Astrocyte (in vitro differentiated cells and primary cell): ENCODE data around the gene RAB30.
"Not testable (repeated sequence)": the region's sequence is repeated elsewhere in the genome, so short reads cannot be mapped to it uniquely, and the experiment has no call there.

Source experiments
- EZH2 ChIP-seq: IDR thresholded peaks from 2 replicates; pipeline ENCODE4 v1.6.1; 2012; ENCODE audit warnings: mild to moderate bottlenecking, low read length, inconsistent platforms; ENCODE audit not compliant: insufficient read depth
- TF ChIP-seq, protein P1 (sequence below): IDR thresholded peaks from 2 replicates; pipeline ENCODE4 v1.5.1; 2011; ENCODE audit warnings: low read depth, mild to moderate bottlenecking, inconsistent platforms, low read length, moderate library complexity; ENCODE audit not compliant: insufficient read depth

DNA sequence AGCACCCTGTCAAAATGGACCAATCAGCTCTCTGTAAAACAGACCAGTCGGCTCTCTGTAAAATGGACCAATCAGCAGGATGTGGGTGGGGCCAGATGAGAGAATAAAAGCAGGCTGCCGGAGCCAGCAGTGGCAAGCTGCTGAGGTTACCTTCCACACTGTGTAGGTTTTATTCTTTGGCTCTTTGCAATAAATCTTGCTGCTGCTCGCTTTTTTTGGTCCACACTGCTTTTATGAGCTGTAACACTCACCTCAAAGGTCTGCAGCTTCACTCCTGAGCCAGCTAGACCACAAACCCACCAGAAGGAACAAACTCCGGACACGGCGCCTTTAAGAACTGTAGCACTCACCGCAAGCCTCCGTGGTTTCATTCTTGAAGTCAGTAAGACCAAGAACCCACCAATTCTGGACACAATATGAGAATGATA is 100.2 kb downstream of the RAB30 start:
- TF ChIP-seq, protein P1, sequence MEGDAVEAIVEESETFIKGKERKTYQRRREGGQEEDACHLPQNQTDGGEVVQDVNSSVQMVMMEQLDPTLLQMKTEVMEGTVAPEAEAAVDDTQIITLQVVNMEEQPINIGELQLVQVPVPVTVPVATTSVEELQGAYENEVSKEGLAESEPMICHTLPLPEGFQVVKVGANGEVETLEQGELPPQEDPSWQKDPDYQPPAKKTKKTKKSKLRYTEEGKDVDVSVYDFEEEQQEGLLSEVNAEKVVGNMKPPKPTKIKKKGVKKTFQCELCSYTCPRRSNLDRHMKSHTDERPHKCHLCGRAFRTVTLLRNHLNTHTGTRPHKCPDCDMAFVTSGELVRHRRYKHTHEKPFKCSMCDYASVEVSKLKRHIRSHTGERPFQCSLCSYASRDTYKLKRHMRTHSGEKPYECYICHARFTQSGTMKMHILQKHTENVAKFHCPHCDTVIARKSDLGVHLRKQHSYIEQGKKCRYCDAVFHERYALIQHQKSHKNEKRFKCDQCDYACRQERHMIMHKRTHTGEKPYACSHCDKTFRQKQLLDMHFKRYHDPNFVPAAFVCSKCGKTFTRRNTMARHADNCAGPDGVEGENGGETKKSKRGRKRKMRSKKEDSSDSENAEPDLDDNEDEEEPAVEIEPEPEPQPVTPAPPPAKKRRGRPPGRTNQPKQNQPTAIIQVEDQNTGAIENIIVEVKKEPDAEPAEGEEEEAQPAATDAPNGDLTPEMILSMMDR: not testable (repeated sequence)
- not testable (repeated sequence) for TF ChIP-seq EZH2
